ENCODE measurements around the gene INPP5A. TPM values are rescaled to one million over a fixed set of nuclear protein-coding genes. Genes with fewer than 3 reads are reported as not detected.

INPP5A gene
- total RNA-seq, 4 donors from 2014 or later: 34.8 to 80.8 (median 52.8) TPM

- intact Hi-C loops (cut with DNase I; ENCODE audit: low total_unique reads) (no loop called here), in situ Hi-C loops (cut with MboI; ENCODE audit: low pct_ligation_motif_present in 1 of 4, low pct_unique_long_range_greater_than_20kb in 1 of 4, low sequenced_read_pairs in 3 of 4) (no loop called here)
- Histone ChIP-seq H3K27me3 (no peaks in the 10 kb centered on the region), H3K4me3 (no peak overlapping the region), H3K36me3 (no peaks in the 10 kb centered on the region), H3K4me1 (peaks cover 0 to 7% (median 2%) of the 10 kb centered on the region in 4 donors), H3K9me3 (no peaks in the 10 kb centered on the region), H3K27ac (no peak overlapping the region)
- no peak for DNase-seq
- 93% methylated on average over 12 of the region's 13 CpGs; no CpG with 5 or more reads in 1 of the 2 donors for WGBS, 2 donors (ENCODE audit: low coverage in 1 of 2)
- TF ChIP-seq POLR2A (IDR thresholded peaks at IDR 0.05): no peak
- TF ChIP-seq EP300 (IDR thresholded peaks at IDR 0.05; ENCODE audit: low read depth): no peak
- no peak for TF ChIP-seq POLR2AphosphoS5 (IDR thresholded peaks at IDR 0.05)
Observed at GRCh38 chr10:132745971-132746370, 208.4 kb downstream of the INPP5A start.

GRCh38 chr10:132746386-132746785 is 208.8 kb downstream of the INPP5A start:
- no peak for DNase-seq
- no peaks in the 10 kb centered on the region for H3K27me3 ChIP-seq
- intact Hi-C loops (cut with DNase I; ENCODE audit: low total_unique reads) (no loop called here), in situ Hi-C loops (cut with MboI; ENCODE audit: low pct_ligation_motif_present in 1 of 4, low pct_unique_long_range_greater_than_20kb in 1 of 4, low sequenced_read_pairs in 3 of 4) (no loop called here)
- peaks cover 0 to 7% (median 0%) of the 10 kb centered on the region in 4 donors for H3K4me1 ChIP-seq
- H3K9me3 ChIP-seq: no peaks in the 10 kb centered on the region
- no peaks in the 10 kb centered on the region for H3K36me3 ChIP-seq
- H3K4me3 ChIP-seq: no peak overlapping the region
- no peak for TF ChIP-seq EP300 (IDR thresholded peaks at IDR 0.05; ENCODE audit: low read depth)
- TF ChIP-seq CTCF (IDR thresholded peaks at IDR 0.05): no peak
- TF ChIP-seq POLR2AphosphoS5 (IDR thresholded peaks at IDR 0.05): no peak
- TF ChIP-seq POLR2A (IDR thresholded peaks at IDR 0.05): no peak
- H3K27ac ChIP-seq: peak overlapping the region in 1 of 4 donors; percentile 8
- 83 to 100% methylated on average over 6 to 14 of the region's 14 CpGs for WGBS, 2 donors (ENCODE audit: low coverage in 1 of 2)

- Histone ChIP-seq H3K9me3 (no peaks in the 10 kb centered on the region), H3K4me3 (no peak overlapping the region), H3K4me1 (peaks cover 0 to 3% (median 0%) of the 10 kb centered on the region in 4 donors), H3K27ac (peak overlapping the region in 1 of 4 donors; percentile 8), H3K36me3 (no peaks in the 10 kb centered on the region), H3K27me3 (no peaks in the 10 kb centered on the region)
- in situ Hi-C loops (cut with MboI; ENCODE audit: low pct_ligation_motif_present in 1 of 4, low pct_unique_long_range_greater_than_20kb in 1 of 4, low sequenced_read_pairs in 3 of 4): no loop called here
- TF ChIP-seq EP300 (IDR thresholded peaks at IDR 0.05; ENCODE audit: low read depth): no peak
- no peak for TF ChIP-seq POLR2AphosphoS5 (IDR thresholded peaks at IDR 0.05)
- TF ChIP-seq POLR2A (IDR thresholded peaks at IDR 0.05): no peak
- TF ChIP-seq CTCF (IDR thresholded peaks at IDR 0.05): no peak
- intact Hi-C loops (cut with DNase I; ENCODE audit: low total_unique reads): no loop called here
- no peak for DNase-seq
- 82 to 84% methylated on average over 4 to 28 of the region's 29 CpGs for WGBS, 2 donors (ENCODE audit: low coverage in 1 of 2)
Observed at GRCh38 chr10:132746801-132747625, 209.4 kb downstream of the INPP5A start.

- Histone ChIP-seq H3K4me3 (no peak overlapping the region), H3K36me3 (no peaks in the 10 kb centered on the region), H3K9me3 (no peaks in the 10 kb centered on the region), H3K27me3 (no peaks in the 10 kb centered on the region), H3K4me1 (peaks cover 0 to 3% (median 0%) of the 10 kb centered on the region in 4 donors), H3K27ac (no peak overlapping the region)
- in situ Hi-C loops (cut with MboI; ENCODE audit: low pct_ligation_motif_present in 1 of 4, low pct_unique_long_range_greater_than_20kb in 1 of 4, low sequenced_read_pairs in 3 of 4) (no loop called here), intact Hi-C loops (cut with DNase I; ENCODE audit: low total_unique reads) (no loop called here)
- TF ChIP-seq CTCF (IDR thresholded peaks at IDR 0.05) (no peak), POLR2AphosphoS5 (IDR thresholded peaks at IDR 0.05) (no peak), POLR2A (IDR thresholded peaks at IDR 0.05) (no peak), EP300 (IDR thresholded peaks at IDR 0.05; ENCODE audit: low read depth) (no peak)
- DNase-seq: no peak
- WGBS, 2 donors (ENCODE audit: low coverage in 1 of 2): 91 to 98% methylated on average over 7 to 12 of the region's 15 CpGs
Observed at GRCh38 chr10:132748135-132748534, 210.5 kb downstream of the INPP5A start.

Measured in transverse colon (tissue), 4 donors.